ENCODE measurements around the gene LILRA6. TPM values are rescaled to one million over a fixed set of nuclear protein-coding genes. Genes with fewer than 3 reads are reported as not detected.

LILRA6 gene
- total and polyA plus RNA-seq, 10 of the 15 experiments (the other 5 are each of a cell fraction or from before 2014, with no cell fraction given), result 0.04 to 1.7 (median 0.09) TPM; not detected in 2

DNA sequence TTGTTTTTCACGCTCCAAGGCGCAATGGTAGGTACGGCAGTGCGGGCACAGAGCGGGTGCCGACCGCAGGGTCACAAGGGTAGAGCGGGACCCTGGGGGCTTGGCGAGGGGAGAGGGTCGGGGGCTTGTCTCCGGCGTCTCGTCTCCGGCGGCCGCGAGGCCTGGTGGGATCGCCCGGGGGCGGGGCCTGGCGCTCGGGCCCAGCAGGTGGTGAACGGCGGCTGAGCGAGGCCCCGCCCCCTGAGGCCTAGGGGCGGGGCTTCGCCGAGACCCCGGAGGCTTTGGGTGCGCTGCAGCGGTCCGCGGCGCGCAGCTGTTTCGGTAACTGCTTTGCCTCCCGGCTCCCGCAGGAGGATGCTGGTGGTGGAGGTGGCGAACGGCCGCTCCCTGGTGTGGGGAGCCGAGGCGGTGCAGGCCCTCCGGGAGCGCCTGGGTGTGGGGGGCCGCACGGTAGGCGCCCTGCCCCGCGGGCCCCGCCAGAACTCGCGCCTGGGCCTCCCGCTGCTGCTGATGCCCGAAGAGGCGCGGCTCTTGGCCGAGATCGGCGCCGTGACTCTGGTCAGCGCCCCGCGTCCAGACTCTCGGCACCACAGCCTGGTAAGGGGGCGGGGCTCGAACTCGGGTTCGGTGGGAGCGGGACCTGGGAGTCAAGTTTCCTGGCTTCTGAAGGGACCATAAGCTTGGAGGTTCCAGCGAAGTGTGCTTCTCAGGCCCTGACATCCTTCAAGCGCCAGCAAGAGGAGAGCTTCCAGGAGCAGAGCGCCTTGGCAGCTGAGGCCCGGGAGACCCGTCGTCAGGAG, 51.4 kb downstream of the LILRA6 start, which contains the start of gene TSEN34 (continued):
- TF ChIP-seq EP300 (IDR thresholded peaks at IDR 0.05; ENCODE audit: borderline replicate concordance in 1 of 2, control insufficient read depth in 1 of 2, low read depth in 2 of 2, low read length in 2 of 2) (no peak), IKZF1 (conservative IDR thresholded peaks at IDR 0.05) (peak; percentile 80), ZBED1 (IDR thresholded peaks at IDR 0.05; ENCODE audit: borderline replicate concordance) (no peak), EZH2 (IDR thresholded peaks at IDR 0.05; ENCODE audit: borderline replicate concordance, control insufficient read depth, low read depth, low read length) (no peak), TCF12 (IDR thresholded peaks at IDR 0.05; ENCODE audit: low read depth, low read length) (peak; percentile 65; the same call in 1 of the 2 replicates), YY1 (IDR thresholded peaks at IDR 0.05; ENCODE audit: low read depth, low read length) (peak; percentile 39; the same call in 1 of the 2 replicates), USF1 (IDR thresholded peaks at IDR 0.05; ENCODE audit: borderline replicate concordance, extremely low read length, insufficient read depth, low read depth, low read length) (no peak), NRF1 (conservative IDR thresholded peaks at IDR 0.05; ENCODE audit: low read depth, low read length) (0 out of 2 replicates have a peak, but pooled peaks have one; percentile 31), MEF2B (IDR thresholded peaks at IDR 0.05; ENCODE audit: partially characterized antibody, poor library complexity, severe bottlenecking) (peak; percentile 54), GATAD2B (conservative IDR thresholded peaks at IDR 0.05; ENCODE audit: low read depth) (peak; percentile 86), STAT3 (IDR thresholded peaks at IDR 0.05; ENCODE audit: low read depth, low read length) (no peak), JUND (IDR thresholded peaks at IDR 0.05; ENCODE audit: low read depth, low read length) (no peak), NFXL1 (IDR thresholded peaks at IDR 0.05; ENCODE audit: borderline replicate concordance) (no peak), CHD1 (IDR thresholded peaks at IDR 0.05; ENCODE audit: low read depth, low read length) (0 out of 2 replicates have a peak, but pooled peaks have one; percentile 39), RCOR1 (conservative IDR thresholded peaks at IDR 0.05; ENCODE audit: low read depth, low read length) (0 out of 2 replicates have a peak, but pooled peaks have one; percentile 30), CBX5 (IDR thresholded peaks at IDR 0.05; ENCODE audit: low read depth) (no peak), MXI1 (IDR thresholded peaks at IDR 0.05; ENCODE audit: low read depth, low read length) (peak; percentile 65), BACH1 (IDR thresholded peaks at IDR 0.05; ENCODE audit: borderline replicate concordance) (peak; percentile 73), ESRRA (IDR thresholded peaks at IDR 0.05; ENCODE audit: low read length) (no peak), RUNX3 (IDR thresholded peaks at IDR 0.05; ENCODE audit: low read length) (no peak), ASH2L (IDR thresholded peaks at IDR 0.05; ENCODE audit: borderline replicate concordance, low read depth) (peak; percentile 72; the same call in 1 of the 2 replicates), MYB (IDR thresholded peaks at IDR 0.05; ENCODE audit: borderline replicate concordance, low read depth, low read length) (no peak), BHLHE40 (IDR thresholded peaks at IDR 0.05; ENCODE audit: borderline replicate concordance in 1 of 2, low read depth in 2 of 2, low read length in 1 of 2) (peak in 1 of 2 experiments; percentile 69; a peak in 1 of 4 replicates), KLF5 (IDR thresholded peaks at IDR 0.05; ENCODE audit: partially characterized antibody) (peak; percentile 87), TBL1XR1 (IDR thresholded peaks at IDR 0.05; ENCODE audit: low read depth, low read length) (no peak), MAX (IDR thresholded peaks at IDR 0.05; ENCODE audit: low read depth, low read length) (peak; percentile 30; the same call in 1 of the 2 replicates), SREBF1 (IDR thresholded peaks at IDR 0.05; ENCODE audit: low read length) (0 out of 2 replicates have a peak, but pooled peaks have one; percentile 12)
- TF ChIP-seq, protein P1, sequence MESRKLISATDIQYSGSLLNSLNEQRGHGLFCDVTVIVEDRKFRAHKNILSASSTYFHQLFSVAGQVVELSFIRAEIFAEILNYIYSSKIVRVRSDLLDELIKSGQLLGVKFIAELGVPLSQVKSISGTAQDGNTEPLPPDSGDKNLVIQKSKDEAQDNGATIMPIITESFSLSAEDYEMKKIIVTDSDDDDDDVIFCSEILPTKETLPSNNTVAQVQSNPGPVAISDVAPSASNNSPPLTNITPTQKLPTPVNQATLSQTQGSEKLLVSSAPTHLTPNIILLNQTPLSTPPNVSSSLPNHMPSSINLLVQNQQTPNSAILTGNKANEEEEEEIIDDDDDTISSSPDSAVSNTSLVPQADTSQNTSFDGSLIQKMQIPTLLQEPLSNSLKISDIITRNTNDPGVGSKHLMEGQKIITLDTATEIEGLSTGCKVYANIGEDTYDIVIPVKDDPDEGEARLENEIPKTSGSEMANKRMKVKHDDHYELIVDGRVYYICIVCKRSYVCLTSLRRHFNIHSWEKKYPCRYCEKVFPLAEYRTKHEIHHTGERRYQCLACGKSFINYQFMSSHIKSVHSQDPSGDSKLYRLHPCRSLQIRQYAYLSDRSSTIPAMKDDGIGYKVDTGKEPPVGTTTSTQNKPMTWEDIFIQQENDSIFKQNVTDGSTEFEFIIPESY (IDR thresholded peaks at IDR 0.05), result no peak
